ENCODE measurements around the gene GALNS. TPM values are rescaled to one million over a fixed set of nuclear protein-coding genes. Genes with fewer than 3 reads are reported as not detected.

The GALNS gene
- total and polyA plus RNA-seq, 2 of the 13 experiments (the other 11 are each of a cell fraction or from before 2014, with no cell fraction given): 9.2 to 9.8 TPM

GRCh38 chr16:88785106-88785924 lies 71.4 kb downstream of the GALNS start, which contains the start of gene PIEZO1 (continued):
- TF ChIP-seq ZNF33B (CRISPR knock-in tag; IDR thresholded peaks at IDR 0.05) (peak; percentile 84; the same call in 1 of the 2 replicates), ZFY (CRISPR knock-in tag; IDR thresholded peaks at IDR 0.05) (peak; percentile 82), ZNF607 (CRISPR knock-in tag; IDR thresholded peaks at IDR 0.05; ENCODE audit: borderline replicate concordance) (peak; percentile 46; the same call in 1 of the 2 replicates), ZNF788 (CRISPR knock-in tag; IDR thresholded peaks at IDR 0.05; ENCODE audit: borderline replicate concordance) (peak; percentile 87; the same call in 1 of the 2 replicates), ZNF652 (CRISPR knock-in tag; IDR thresholded peaks at IDR 0.05; ENCODE audit: borderline replicate concordance, low read depth) (no peak), ZHX2 (IDR thresholded peaks at IDR 0.05; ENCODE audit: low read depth) (no peak), ZHX2 (CRISPR knock-in tag; IDR thresholded peaks at IDR 0.05; ENCODE audit: borderline replicate concordance) (peak; percentile 70; the same call in 1 of the 2 replicates), ZNF629 (CRISPR knock-in tag; conservative IDR thresholded peaks at IDR 0.05) (peak; percentile 42), NR0B2 (CRISPR knock-in tag; IDR thresholded peaks at IDR 0.05) (peak; percentile 31; the same call in 1 of the 2 replicates), IKZF1 (IDR thresholded peaks at IDR 0.05) (no peak), KLF6 (CRISPR knock-in tag; IDR thresholded peaks at IDR 0.05) (0 out of 2 replicates have a peak, but pooled peaks have one; percentile 48), EED (CRISPR knock-in tag; IDR thresholded peaks at IDR 0.05) (peak; percentile 97), ZFP82 (CRISPR knock-in tag; IDR thresholded peaks at IDR 0.05; ENCODE audit: borderline replicate concordance) (0 out of 2 replicates have a peak, but pooled peaks have one; percentile 76), ZNF768 (CRISPR knock-in tag; IDR thresholded peaks at IDR 0.05) (peak; percentile 87; the same call in 1 of the 2 replicates), ZNF101 (CRISPR knock-in tag; IDR thresholded peaks at IDR 0.05; ENCODE audit: borderline replicate concordance, low read depth) (no peak), E2F2 (CRISPR knock-in tag; IDR thresholded peaks at IDR 0.05; ENCODE audit: borderline replicate concordance) (no peak), HOMEZ (CRISPR knock-in tag; IDR thresholded peaks at IDR 0.05; ENCODE audit: low read depth) (no peak), NONO (IDR thresholded peaks at IDR 0.05) (no peak), NONO (CRISPR knock-in tag; conservative IDR thresholded peaks at IDR 0.05) (peak; percentile 95)
